HG02588 (cell line): ENCODE results near the gene PDCD6IP.
A peak's percentile ranks its signal among the peaks of the same experiment; 100 is the strongest.

Experiments used
- ATAC-seq: cut with Tn5 transposase; IDR thresholded peaks from one replicate; pipeline ENCODE4 v1.9.1; 2021; ENCODE audit warnings: mild to moderate bottlenecking, moderate library complexity; ENCODE audit not compliant: unreplicated experiment

PDCD6IP gene

GRCh38 chr3:33887478-33887877 is 89.0 kb downstream of the PDCD6IP start:
- ATAC-seq = no peak

GRCh38 chr3:33889394-33890039 is 91.1 kb downstream of the PDCD6IP start:
- no peak for ATAC-seq

- no peak for ATAC-seq
These were observed 94.2 kb downstream of the PDCD6IP start for GRCh38 chr3:33892655-33893054.

GRCh38 chr3:33895658-33896057 is 97.2 kb downstream of the PDCD6IP start:
- no peak for ATAC-seq

GRCh38 chr3:33897306-33897705 is 98.9 kb downstream of the PDCD6IP start:
- no peak for ATAC-seq

- no peak for ATAC-seq
These were observed 100.5 kb downstream of the PDCD6IP start for GRCh38 chr3:33898901-33899300.

- ATAC-seq = no peak
These were observed 102.0 kb downstream of the PDCD6IP start for GRCh38 chr3:33900440-33900808.

GRCh38 chr3:33900809-33901505 is 102.5 kb downstream of the PDCD6IP start:
- no peak for ATAC-seq

GRCh38 chr3:33901862-33902563 is 103.6 kb downstream of the PDCD6IP start:
- no peak for ATAC-seq

- no peak for ATAC-seq
These were observed 106.3 kb downstream of the PDCD6IP start for GRCh38 chr3:33904730-33905129.

GRCh38 chr3:33908250-33908851 is 109.9 kb downstream of the PDCD6IP start:
- no peak for ATAC-seq

- ATAC-seq = no peak
These were observed 111.1 kb downstream of the PDCD6IP start for GRCh38 chr3:33909547-33909946.

- ATAC-seq = no peak
These were observed 111.6 kb downstream of the PDCD6IP start for GRCh38 chr3:33910031-33910430.

- ATAC-seq = no peak
These were observed 113.3 kb downstream of the PDCD6IP start for GRCh38 chr3:33911525-33912322.

- ATAC-seq = no peak
These were observed 115.8 kb downstream of the PDCD6IP start for GRCh38 chr3:33914212-33914611.

GRCh38 chr3:33914731-33915379 is 116.4 kb downstream of the PDCD6IP start:
- ATAC-seq = no peak

GRCh38 chr3:33915796-33916546 is 117.5 kb downstream of the PDCD6IP start:
- ATAC-seq = peak; percentile 48

- ATAC-seq = no peak
These were observed 119.8 kb downstream of the PDCD6IP start for GRCh38 chr3:33918126-33918756.
